GM06990 (cell line): ENCODE data around the gene DHX16.

ENCODE experiments used
- DNase-seq: peaks from one replicate; pipeline ENCODE4 v3.0.0-alpha.2; 2011; ENCODE audit not compliant: insufficient read length; ENCODE audit errors: extremely low read depth
- H3K27me3 ChIP-seq: replicated peaks from 2 replicates; pipeline ENCODE4 v1.6.0; 2011; ENCODE audit warnings: low read length; ENCODE audit not compliant: control insufficient read depth, insufficient read depth
- H3K36me3 ChIP-seq: 2 replicates; pipeline ENCODE4 v1.5.1; 2011; ENCODE audit warnings: low read length; ENCODE audit not compliant: control insufficient read depth, insufficient read depth
- H3K4me3 ChIP-seq: replicated peaks from 2 replicates; pipeline ENCODE4 v1.5.1; 2011; ENCODE audit warnings: low read depth, mild to moderate bottlenecking, control low read depth, low read length
- CTCF ChIP-seq: IDR thresholded peaks from 2 replicates; pipeline ENCODE4 v1.5.1; 2011; ENCODE audit warnings: low read length, control low read depth, mild to moderate bottlenecking, inconsistent platforms; ENCODE audit not compliant: insufficient read depth, poor library complexity, severe bottlenecking

Gene DHX16

GRCh38 chr6:30654798-30655742 lies 17.7 kb downstream of the DHX16 start:
- TF ChIP-seq CTCF: no peak
- no peaks in the 10 kb centered on the region for H3K27me3 ChIP-seq
- peaks cover 45% of the 10 kb centered on the region for H3K36me3 ChIP-seq
- H3K4me3 ChIP-seq: no peak overlapping the region
- no peak for DNase-seq

DNA sequence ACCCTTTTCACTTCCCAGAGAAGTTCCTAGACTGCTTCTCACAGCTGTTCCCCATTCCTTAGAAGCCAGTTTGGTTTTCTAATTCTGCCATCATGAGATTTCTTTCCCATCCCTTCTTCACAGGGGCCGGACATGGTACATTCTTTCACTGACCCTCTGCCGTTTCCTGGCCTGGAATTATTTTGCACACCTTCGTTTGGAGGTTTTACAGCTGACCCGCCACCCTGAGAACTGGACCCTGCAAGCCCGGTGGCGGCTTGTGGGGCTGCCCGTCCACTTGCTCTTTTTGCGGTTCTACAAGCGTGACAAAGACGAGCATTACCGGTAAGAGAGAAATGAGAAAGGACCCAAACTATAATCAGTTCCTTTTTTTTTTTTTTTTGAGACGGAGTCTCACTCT lies 21.7 kb downstream of the DHX16 start:
- DNase-seq: no peak
- no peaks in the 10 kb centered on the region for H3K27me3 ChIP-seq
- no peak overlapping the region for H3K4me3 ChIP-seq
- TF ChIP-seq CTCF: no peak
- H3K36me3 ChIP-seq: peaks cover 29% of the 10 kb centered on the region

GRCh38 chr6:30647242-30648116 lies 25.3 kb downstream of the DHX16 start:
- Histone ChIP-seq H3K27me3 (no peaks in the 10 kb centered on the region), H3K36me3 (peaks cover 14% of the 10 kb centered on the region), H3K4me3 (peak overlapping the region; percentile 95)
- peak; percentile 85 for DNase-seq
- TF ChIP-seq CTCF: no peak

DNA sequence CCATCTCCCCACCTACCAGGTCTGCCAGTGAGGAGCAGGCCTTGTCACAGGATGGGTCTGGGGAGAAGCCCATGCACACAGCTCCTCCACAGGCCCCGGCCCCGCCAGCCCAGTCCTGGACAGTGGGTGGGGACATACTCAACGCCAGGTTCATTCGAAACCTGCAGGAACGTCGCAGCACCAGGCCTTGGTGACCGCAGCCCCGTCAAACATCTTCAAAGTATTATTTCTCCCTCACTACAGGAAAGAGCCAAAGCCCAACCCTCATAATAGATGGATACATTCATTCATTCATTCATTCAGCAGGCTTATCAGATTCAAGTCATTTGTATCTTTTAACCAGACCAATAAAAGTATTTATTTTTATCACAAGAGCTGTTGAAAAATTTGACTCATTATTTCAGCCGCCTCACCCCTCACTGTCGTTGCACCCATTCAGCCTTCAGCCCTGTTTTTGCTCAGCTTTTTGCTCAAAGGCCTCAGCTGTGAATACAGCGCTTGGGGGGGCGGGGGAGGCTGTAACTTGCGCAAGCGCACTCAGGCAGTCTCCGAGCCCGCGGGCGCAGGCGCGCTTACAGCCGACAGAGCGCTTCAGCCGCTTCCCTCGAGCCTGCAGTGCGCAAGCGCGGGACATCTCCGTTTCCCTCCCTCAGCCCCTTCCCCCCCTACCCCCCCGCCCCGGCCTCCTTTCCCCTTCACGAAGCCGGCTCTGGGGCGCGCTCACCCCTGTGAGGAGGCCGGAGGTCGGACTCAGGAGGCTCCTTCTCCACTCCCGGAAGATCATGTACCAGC lies 26.2 kb downstream of the DHX16 start, which contains the start of gene C6orf136:
TSS of gene C6orf136 (plus strand) at position 684 of the 792 bp plus-strand sequence. CDS start at position 783, 99 bp downstream.
- Histone ChIP-seq H3K36me3 (peaks cover 12% of the 10 kb centered on the region), H3K27me3 (no peaks in the 10 kb centered on the region), H3K4me3 (peak within 1 kb of the TSS; percentile 95)
- DNase-seq: peak; percentile 92
- TF ChIP-seq CTCF: no peak

GRCh38 chr6:30645989-30646388 lies 26.8 kb downstream of the DHX16 start:
- DNase-seq: no peak
- no peak for TF ChIP-seq CTCF
- Histone ChIP-seq H3K36me3 (peaks cover 11% of the 10 kb centered on the region), H3K4me3 (no peak overlapping the region), H3K27me3 (no peaks in the 10 kb centered on the region)
